Measurements from ENCODE around the gene LCE4A.

Gene LCE4A

GRCh38 chr1:152745765-152746444, 37.9 kb downstream of the LCE4A start:
- DNase-seq (ENCODE audit: low read depth in 2 of 2), result no peak

- DNase-seq (ENCODE audit: low read depth in 2 of 2), result no peak
These were observed 39.9 kb downstream of the LCE4A start for GRCh38 chr1:152747831-152748230.

GRCh38 chr1:152752225-152752624, 44.3 kb downstream of the LCE4A start:
- DNase-seq (ENCODE audit: low read depth in 2 of 2), result no peak

- no peak for DNase-seq (ENCODE audit: low read depth in 2 of 2)
These were observed 45.6 kb downstream of the LCE4A start for GRCh38 chr1:152753586-152753985.

- no peak for DNase-seq (ENCODE audit: low read depth in 2 of 2)
These were observed 48.9 kb downstream of the LCE4A start for GRCh38 chr1:152756872-152757271.

GRCh38 chr1:152757747-152758146, 49.8 kb downstream of the LCE4A start, which contains the start of gene KPRP:
Gene KPRP, plus strand, starts transcription at chr1:152758025. Its CDS starts 1,564 bp downstream, at chr1:152759589.
- DNase-seq (ENCODE audit: low read depth in 2 of 2), result no peak

- no peak for DNase-seq (ENCODE audit: low read depth in 2 of 2)
These were observed 50.7 kb downstream of the LCE4A start for GRCh38 chr1:152758636-152759035.
